Suprapubic skin (tissue), 4 donors: Measurements from ENCODE around the gene SPARC. TPM values are rescaled to one million over a fixed set of nuclear protein-coding genes. Genes with fewer than 3 reads are reported as not detected.

ENCODE experiments used
- DNase-seq, 2 donors: peaks; one replicate each; pipeline ENCODE4 v3.0.0-alpha.2; 2019; ENCODE audit warnings: low spot score in 2 of 2
- H3K27ac ChIP-seq: fragments of 200-600 bp; sonication (generic); one replicate; pipeline ENCODE4 v1.5.1; 2019
- H3K27me3 ChIP-seq: fragments of 200-600 bp; sonication (generic); one replicate; pipeline ENCODE4 v1.5.1; 2019
- H3K36me3 ChIP-seq: fragments of 200-600 bp; sonication (generic); one replicate; pipeline ENCODE4 v1.5.1; 2019
- H3K4me1 ChIP-seq: fragments of 200-600 bp; sonication (generic); one replicate; pipeline ENCODE4 v1.5.1; 2019
- H3K4me3 ChIP-seq: fragments of 200-600 bp; sonication (generic); one replicate; pipeline ENCODE4 v1.5.1; 2019; ENCODE audit warnings: mild to moderate bottlenecking
- H3K9me3 ChIP-seq: fragments of 200-600 bp; sonication (generic); one replicate; pipeline ENCODE4 v1.5.1; 2019
- CTCF ChIP-seq, 2 donors: fragments of 200-600 bp in 1 of 2; fragments of 450-650 bp in 1 of 2; sonication (generic) in 1 of 2; IDR thresholded peaks; one replicate each; pipeline ENCODE4 v1.5.1; 2016 to 2019; ENCODE audit warnings: antibody characterized with exemption in 2 of 2, mild to moderate bottlenecking in 1 of 2, moderate library complexity in 1 of 2
- EP300 ChIP-seq: sonication (generic); formaldehyde crosslinking; IDR thresholded peaks from one replicate; pipeline ENCODE4 v1.6.1; 2017; ENCODE audit warnings: antibody characterized with exemption
- POLR2A ChIP-seq, 2 donors: fragments of 450-650 bp; IDR thresholded peaks; one replicate each; pipeline ENCODE4 v1.6.1; 2017; ENCODE audit warnings: antibody characterized with exemption in 2 of 2, mild to moderate bottlenecking in 2 of 2, moderate library complexity in 2 of 2
- POLR2AphosphoS5 ChIP-seq, 3 donors: sonication (generic); formaldehyde crosslinking; IDR thresholded peaks; one replicate each; pipeline ENCODE4 v1.6.1; 2017; ENCODE audit warnings: antibody characterized with exemption in 3 of 3
- WGBS: methylation state at CpG from one replicate; pipeline ENCODE4 v1.1.5; 2018; 5-methylcytosine and 5-hydroxymethylcytosine counted together
- total RNA-seq, 4 donors: library from RNA; depleted of rRNA; stranded (reverse); fragments of >200 nt; gene quantifications; one replicate each; pipeline ENCODE4 v1.1.0, GENCODE V29; 2016

The SPARC gene
- total RNA-seq, 4 donors from 2014 or later: 265 to 337 (median 270) TPM

GRCh38 chr5:151719228-151720000 lies 32.7 kb upstream of the SPARC start:
- Histone ChIP-seq H3K36me3 (no peaks in the 10 kb centered on the region), H3K9me3 (no peaks in the 10 kb centered on the region), H3K4me1 (peaks cover 10% of the 10 kb centered on the region), H3K27ac (no peak overlapping the region), H3K27me3 (no peaks in the 10 kb centered on the region), H3K4me3 (no peak overlapping the region)
- 90% methylated on average over 6 of the region's 6 CpGs for WGBS
- TF ChIP-seq CTCF (IDR thresholded peaks at IDR 0.05) (peak; percentile 12 to 30), EP300 (no peak), POLR2A (IDR thresholded peaks at IDR 0.05) (no peak), POLR2AphosphoS5 (IDR thresholded peaks at IDR 0.05) (no peak)
- no peak for DNase-seq

DNA sequence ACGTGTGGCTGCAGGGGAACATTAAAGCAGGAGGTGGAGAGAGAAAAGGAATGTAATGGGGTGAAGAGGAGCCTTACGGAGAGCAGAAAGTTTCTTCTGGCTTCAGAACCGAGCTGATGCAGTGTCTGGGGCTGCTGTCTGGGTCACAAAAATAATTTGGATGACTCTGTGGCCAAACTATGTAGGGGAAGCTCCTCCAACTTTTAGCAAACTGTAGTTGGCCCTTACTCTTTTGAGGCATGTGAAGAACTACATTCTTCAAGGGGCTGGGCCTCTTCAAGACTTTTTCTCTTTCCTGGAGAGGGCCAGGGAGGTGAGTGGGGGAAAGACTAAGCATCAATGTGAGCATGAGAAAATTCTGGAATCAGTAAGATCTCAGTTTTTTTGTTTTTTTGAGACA lies 31.9 kb upstream of the SPARC start:
- Histone ChIP-seq H3K36me3 (no peaks in the 10 kb centered on the region), H3K4me1 (peaks cover 10% of the 10 kb centered on the region), H3K4me3 (no peak overlapping the region), H3K9me3 (no peaks in the 10 kb centered on the region), H3K27me3 (no peaks in the 10 kb centered on the region), H3K27ac (no peak overlapping the region)
- 65% methylated on average over 3 of the region's 3 CpGs for WGBS
- TF ChIP-seq POLR2A (IDR thresholded peaks at IDR 0.05) (no peak), CTCF (IDR thresholded peaks at IDR 0.05) (no peak), POLR2AphosphoS5 (IDR thresholded peaks at IDR 0.05) (no peak), EP300 (no peak)
- no peak for DNase-seq

DNA sequence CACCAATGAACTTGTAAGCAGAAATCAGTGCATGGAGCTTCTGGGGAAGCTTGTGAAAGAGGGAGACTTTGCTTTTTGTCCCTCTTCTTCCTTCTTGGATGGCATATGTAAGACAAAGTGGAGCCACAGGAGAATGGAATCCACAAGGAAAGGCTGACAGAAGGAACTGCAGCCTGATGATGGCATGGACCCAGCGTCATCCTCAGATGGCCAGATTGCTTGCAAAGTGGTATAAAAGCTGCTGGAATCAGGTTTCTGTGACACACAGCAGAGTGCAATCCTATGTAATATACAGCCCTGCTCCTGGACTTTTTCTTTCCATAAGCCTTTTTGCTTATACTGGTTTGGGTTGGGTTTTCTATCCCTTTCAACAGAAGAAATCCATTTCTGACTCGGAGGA lies 31.4 kb upstream of the SPARC start:
- TF ChIP-seq CTCF (IDR thresholded peaks at IDR 0.05): no peak
- TF ChIP-seq POLR2A (IDR thresholded peaks at IDR 0.05): no peak
- no peak for TF ChIP-seq POLR2AphosphoS5 (IDR thresholded peaks at IDR 0.05)
- TF ChIP-seq EP300: no peak
- Histone ChIP-seq H3K27ac (no peak overlapping the region), H3K36me3 (no peaks in the 10 kb centered on the region), H3K4me3 (no peak overlapping the region), H3K9me3 (no peaks in the 10 kb centered on the region), H3K4me1 (peaks cover 10% of the 10 kb centered on the region), H3K27me3 (no peaks in the 10 kb centered on the region)
- WGBS: 69% methylated on average over 2 of the region's 2 CpGs
- DNase-seq: no peak

GRCh38 chr5:151717416-151717815 lies 30.7 kb upstream of the SPARC start:
- Histone ChIP-seq H3K27me3 (no peaks in the 10 kb centered on the region), H3K9me3 (no peaks in the 10 kb centered on the region), H3K27ac (no peak overlapping the region), H3K4me1 (peaks cover 10% of the 10 kb centered on the region), H3K36me3 (no peaks in the 10 kb centered on the region), H3K4me3 (no peak overlapping the region)
- TF ChIP-seq CTCF (IDR thresholded peaks at IDR 0.05): no peak
- no peak for TF ChIP-seq POLR2AphosphoS5 (IDR thresholded peaks at IDR 0.05)
- TF ChIP-seq POLR2A (IDR thresholded peaks at IDR 0.05): no peak
- no peak for TF ChIP-seq EP300
- DNase-seq: no peak
- 56% methylated on average over 3 of the region's 3 CpGs for WGBS

GRCh38 chr5:151709109-151709735 lies 22.5 kb upstream of the SPARC start:
- H3K9me3 ChIP-seq: no peaks in the 10 kb centered on the region
- WGBS: 74% methylated on average over 13 of the region's 13 CpGs
- no peaks in the 10 kb centered on the region for H3K36me3 ChIP-seq
- H3K27me3 ChIP-seq: no peaks in the 10 kb centered on the region
- peaks cover 7% of the 10 kb centered on the region for H3K4me1 ChIP-seq
- H3K27ac ChIP-seq: no peak overlapping the region
- no peak overlapping the region for H3K4me3 ChIP-seq
- TF ChIP-seq EP300 (no peak), CTCF (IDR thresholded peaks at IDR 0.05) (no peak), POLR2AphosphoS5 (IDR thresholded peaks at IDR 0.05) (no peak), POLR2A (IDR thresholded peaks at IDR 0.05) (no peak)
- DNase-seq: no peak
